ENCODE measurements around the gene NHEJ1. TPM values are rescaled to one million over a fixed set of nuclear protein-coding genes. Genes with fewer than 3 reads are reported as not detected.

The NHEJ1 gene
- total and polyA plus RNA-seq, 9 of the 15 experiments (the other 6 are each of a cell fraction or from before 2014, with no cell fraction given) = 9.0 to 23.7 (median 13.9) TPM

DNA sequence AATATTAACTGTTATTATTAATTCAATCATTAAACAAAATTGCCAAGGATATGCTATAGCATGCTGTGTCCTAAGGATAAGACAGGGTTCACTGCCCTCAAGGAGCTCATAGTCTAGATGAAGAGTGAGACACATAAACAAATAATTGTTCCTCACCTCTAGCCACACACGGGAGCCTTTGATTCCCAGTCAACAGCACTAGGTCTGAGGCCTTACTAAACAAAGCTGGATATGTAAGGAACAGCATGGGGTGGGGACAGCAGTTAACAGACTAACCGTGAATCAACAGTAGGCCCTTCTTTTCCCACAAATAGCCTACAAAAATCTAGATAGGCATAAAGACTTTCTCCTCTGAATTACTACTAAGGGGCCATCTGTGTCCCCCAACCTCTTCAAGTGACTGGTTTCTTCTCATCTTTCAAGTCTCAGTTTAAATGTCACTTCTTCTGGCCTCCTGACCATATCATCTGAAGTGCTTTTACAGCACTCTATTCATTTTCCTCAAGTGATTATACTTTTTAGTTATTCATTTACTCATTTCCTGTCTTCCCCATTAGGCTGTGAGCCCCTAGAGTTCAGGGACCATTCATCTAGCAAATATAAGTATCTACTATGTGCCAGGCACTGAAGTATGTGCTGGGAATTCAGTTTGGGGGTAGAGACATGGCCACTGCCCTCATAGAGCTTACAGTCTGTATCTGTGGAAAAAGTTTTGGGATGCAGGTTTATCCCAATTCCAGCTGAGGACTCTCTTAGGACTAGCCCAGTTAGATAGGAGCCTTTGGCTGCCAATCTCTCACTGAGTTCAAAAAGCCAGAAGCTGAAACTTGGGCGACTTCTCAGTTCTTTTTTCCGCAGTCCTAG is 69.9 kb downstream of the NHEJ1 start:
- no peaks in the 10 kb centered on the region for H3K9me1 ChIP-seq (ENCODE audit: control insufficient read depth, insufficient read depth, low read length)
- no peak overlapping the region for H3K4me3 ChIP-seq
- H3K36me3 ChIP-seq (ENCODE audit: control insufficient read depth, insufficient read depth, low read length) = no peaks in the 10 kb centered on the region
- H3K79me2 ChIP-seq (ENCODE audit: control insufficient read depth, insufficient read depth, low read length) = no peaks in the 10 kb centered on the region
- FAIRE-seq = no peak
- no peak for ATAC-seq
- H3K9ac ChIP-seq (ENCODE audit: insufficient read depth in 1 of 2, low read depth in 2 of 2, low read length in 2 of 2) = no peak overlapping the region
- DNase-seq (ENCODE audit: extremely low read depth in 1 of 4, low spot score in 3 of 4) = no peak
- H3K27ac ChIP-seq (ENCODE audit: extremely low read depth, low read depth, low read length) = no peak overlapping the region
- CTCF ChIA-PET (ENCODE audit: low intra/inter-chr PET ratio) = no interaction called here
- POLR2A ChIA-PET = interaction anchor here (0.6 to 0.8 kb wide), 2 partner anchors 9 to 36 kb away, joined by 3 read pairs; no protein-coding TSS in a partner anchor
- no TSS peak for BruUV-seq (replicated peaks)
- no peaks in the 10 kb centered on the region for H3K27me3 ChIP-seq (ENCODE audit: control insufficient read depth in 2 of 2, insufficient read depth in 2 of 2, low read length in 2 of 2)
- H3K4me1 ChIP-seq (replicated peaks in 1 of 2; ENCODE audit: control insufficient read depth in 2 of 2, insufficient read depth in 2 of 2, low read length in 2 of 2) = no peaks in the 10 kb centered on the region
- no peak overlapping the region for H3K4me2 ChIP-seq (ENCODE audit: insufficient read depth, low read length)
- WGBS (ENCODE audit: insufficient coverage, low coverage, missing lambda C conversion rate) = 11% methylated on average over 4 of the region's 4 CpGs
- H3K9me3 ChIP-seq (replicated peaks; ENCODE audit: control insufficient read depth, insufficient read depth, low read depth, low read length) = no peaks in the 10 kb centered on the region
- no peak overlapping the region for H2AFZ ChIP-seq (ENCODE audit: low read depth, low read length)
- H4K20me1 ChIP-seq (replicated peaks; ENCODE audit: control insufficient read depth, insufficient read depth, low read length) = no peaks in the 10 kb centered on the region
- intact Hi-C loops (cut with micrococcal nuclease) = no loop called here
- in situ Hi-C loops (cut with MboI) = no loop called here
- TF ChIP-seq NFATC3 (IDR thresholded peaks at IDR 0.05) (no peak), ZNF408 (CRISPR knock-in tag; IDR thresholded peaks at IDR 0.05; ENCODE audit: low read depth) (no peak), ZNF785 (CRISPR knock-in tag; IDR thresholded peaks at IDR 0.05) (no peak), ZBTB8A (IDR thresholded peaks at IDR 0.05; ENCODE audit: partially characterized antibody) (no peak), SUPT5H (IDR thresholded peaks at IDR 0.05) (no peak), MCM5 (IDR thresholded peaks at IDR 0.05; ENCODE audit: low read depth) (no peak)
- TF ChIP-seq, protein P1, sequence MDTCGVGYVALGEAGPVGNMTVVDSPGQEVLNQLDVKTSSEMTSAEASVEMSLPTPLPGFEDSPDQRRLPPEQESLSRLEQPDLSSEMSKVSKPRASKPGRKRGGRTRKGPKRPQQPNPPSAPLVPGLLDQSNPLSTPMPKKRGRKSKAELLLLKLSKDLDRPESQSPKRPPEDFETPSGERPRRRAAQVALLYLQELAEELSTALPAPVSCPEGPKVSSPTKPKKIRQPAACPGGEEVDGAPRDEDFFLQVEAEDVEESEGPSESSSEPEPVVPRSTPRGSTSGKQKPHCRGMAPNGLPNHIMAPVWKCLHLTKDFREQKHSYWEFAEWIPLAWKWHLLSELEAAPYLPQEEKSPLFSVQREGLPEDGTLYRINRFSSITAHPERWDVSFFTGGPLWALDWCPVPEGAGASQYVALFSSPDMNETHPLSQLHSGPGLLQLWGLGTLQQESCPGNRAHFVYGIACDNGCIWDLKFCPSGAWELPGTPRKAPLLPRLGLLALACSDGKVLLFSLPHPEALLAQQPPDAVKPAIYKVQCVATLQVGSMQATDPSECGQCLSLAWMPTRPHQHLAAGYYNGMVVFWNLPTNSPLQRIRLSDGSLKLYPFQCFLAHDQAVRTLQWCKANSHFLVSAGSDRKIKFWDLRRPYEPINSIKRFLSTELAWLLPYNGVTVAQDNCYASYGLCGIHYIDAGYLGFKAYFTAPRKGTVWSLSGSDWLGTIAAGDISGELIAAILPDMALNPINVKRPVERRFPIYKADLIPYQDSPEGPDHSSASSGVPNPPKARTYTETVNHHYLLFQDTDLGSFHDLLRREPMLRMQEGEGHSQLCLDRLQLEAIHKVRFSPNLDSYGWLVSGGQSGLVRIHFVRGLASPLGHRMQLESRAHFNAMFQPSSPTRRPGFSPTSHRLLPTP (IDR thresholded peaks at IDR 0.05; ENCODE audit: borderline replicate concordance, extremely low read depth, insufficient read length) = no peak
- TF ChIP-seq, protein P2, sequence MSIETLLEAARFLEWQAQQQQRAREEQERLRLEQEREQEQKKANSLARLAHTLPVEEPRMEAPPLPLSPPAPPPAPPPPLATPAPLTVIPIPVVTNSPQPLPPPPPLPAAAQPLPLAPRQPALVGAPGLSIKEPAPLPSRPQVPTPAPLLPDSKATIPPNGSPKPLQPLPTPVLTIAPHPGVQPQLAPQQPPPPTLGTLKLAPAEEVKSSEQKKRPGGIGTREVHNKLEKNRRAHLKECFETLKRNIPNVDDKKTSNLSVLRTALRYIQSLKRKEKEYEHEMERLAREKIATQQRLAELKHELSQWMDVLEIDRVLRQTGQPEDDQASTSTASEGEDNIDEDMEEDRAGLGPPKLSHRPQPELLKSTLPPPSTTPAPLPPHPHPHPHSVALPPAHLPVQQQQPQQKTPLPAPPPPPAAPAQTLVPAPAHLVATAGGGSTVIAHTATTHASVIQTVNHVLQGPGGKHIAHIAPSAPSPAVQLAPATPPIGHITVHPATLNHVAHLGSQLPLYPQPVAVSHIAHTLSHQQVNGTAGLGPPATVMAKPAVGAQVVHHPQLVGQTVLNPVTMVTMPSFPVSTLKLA (conservative IDR thresholded peaks at IDR 0.05) = no peak
- TF ChIP-seq, protein P3, sequence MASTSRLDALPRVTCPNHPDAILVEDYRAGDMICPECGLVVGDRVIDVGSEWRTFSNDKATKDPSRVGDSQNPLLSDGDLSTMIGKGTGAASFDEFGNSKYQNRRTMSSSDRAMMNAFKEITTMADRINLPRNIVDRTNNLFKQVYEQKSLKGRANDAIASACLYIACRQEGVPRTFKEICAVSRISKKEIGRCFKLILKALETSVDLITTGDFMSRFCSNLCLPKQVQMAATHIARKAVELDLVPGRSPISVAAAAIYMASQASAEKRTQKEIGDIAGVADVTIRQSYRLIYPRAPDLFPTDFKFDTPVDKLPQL (IDR thresholded peaks at IDR 0.05; ENCODE audit: extremely low read depth, insufficient read length) = no peak
- TF ChIP-seq, protein P4, sequence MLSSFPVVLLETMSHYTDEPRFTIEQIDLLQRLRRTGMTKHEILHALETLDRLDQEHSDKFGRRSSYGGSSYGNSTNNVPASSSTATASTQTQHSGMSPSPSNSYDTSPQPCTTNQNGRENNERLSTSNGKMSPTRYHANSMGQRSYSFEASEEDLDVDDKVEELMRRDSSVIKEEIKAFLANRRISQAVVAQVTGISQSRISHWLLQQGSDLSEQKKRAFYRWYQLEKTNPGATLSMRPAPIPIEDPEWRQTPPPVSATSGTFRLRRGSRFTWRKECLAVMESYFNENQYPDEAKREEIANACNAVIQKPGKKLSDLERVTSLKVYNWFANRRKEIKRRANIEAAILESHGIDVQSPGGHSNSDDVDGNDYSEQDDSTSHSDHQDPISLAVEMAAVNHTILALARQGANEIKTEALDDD (IDR thresholded peaks at IDR 0.05) = no peak
- TF ChIP-seq, protein P5, sequence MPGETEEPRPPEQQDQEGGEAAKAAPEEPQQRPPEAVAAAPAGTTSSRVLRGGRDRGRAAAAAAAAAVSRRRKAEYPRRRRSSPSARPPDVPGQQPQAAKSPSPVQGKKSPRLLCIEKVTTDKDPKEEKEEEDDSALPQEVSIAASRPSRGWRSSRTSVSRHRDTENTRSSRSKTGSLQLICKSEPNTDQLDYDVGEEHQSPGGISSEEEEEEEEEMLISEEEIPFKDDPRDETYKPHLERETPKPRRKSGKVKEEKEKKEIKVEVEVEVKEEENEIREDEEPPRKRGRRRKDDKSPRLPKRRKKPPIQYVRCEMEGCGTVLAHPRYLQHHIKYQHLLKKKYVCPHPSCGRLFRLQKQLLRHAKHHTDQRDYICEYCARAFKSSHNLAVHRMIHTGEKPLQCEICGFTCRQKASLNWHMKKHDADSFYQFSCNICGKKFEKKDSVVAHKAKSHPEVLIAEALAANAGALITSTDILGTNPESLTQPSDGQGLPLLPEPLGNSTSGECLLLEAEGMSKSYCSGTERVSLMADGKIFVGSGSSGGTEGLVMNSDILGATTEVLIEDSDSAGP (CRISPR knock-in tag; IDR thresholded peaks at IDR 0.05) = no peak

All from K562 (cell line).